ENCODE results near the gene ARCN1. TPM values are rescaled to one million over a fixed set of nuclear protein-coding genes. Genes with fewer than 3 reads are reported as not detected.

The ARCN1 gene
- total RNA-seq, 1 experiment from 2014 or later: 34.4 TPM

GRCh38 chr11:118623269-118623655, 51.1 kb downstream of the ARCN1 start:
- Histone ChIP-seq H3K9ac (ENCODE audit: low read length) (no peak overlapping the region), H3K9me3 (ENCODE audit: low read length) (no peaks in the 10 kb centered on the region), H3K79me2 (ENCODE audit: low read length) (no peaks in the 10 kb centered on the region), H3K27me3 (ENCODE audit: low read length) (no peaks in the 10 kb centered on the region), H4K20me1 (ENCODE audit: insufficient read depth, low read depth, low read length) (no peaks in the 10 kb centered on the region), H3K9me2 (replicated peaks; ENCODE audit: insufficient read depth, low read length) (no peaks in the 10 kb centered on the region), H3K27ac (ENCODE audit: low read length) (no peak overlapping the region), H3K4me2 (ENCODE audit: low read depth, low read length, poor library complexity, severe bottlenecking) (no peak overlapping the region), H2AFZ (ENCODE audit: low read length) (no peak overlapping the region), H3K36me3 (ENCODE audit: insufficient read depth, low read length) (no peaks in the 10 kb centered on the region), H3K4me1 (ENCODE audit: low read length) (no peaks in the 10 kb centered on the region), H3K4me3 (ENCODE audit: low read length) (no peak overlapping the region)
- no peak for DNase-seq

- Histone ChIP-seq H3K4me2 (ENCODE audit: low read depth, low read length, poor library complexity, severe bottlenecking) (no peak overlapping the region), H4K20me1 (ENCODE audit: insufficient read depth, low read depth, low read length) (no peaks in the 10 kb centered on the region), H3K9me2 (replicated peaks; ENCODE audit: insufficient read depth, low read length) (no peaks in the 10 kb centered on the region), H3K9me3 (ENCODE audit: low read length) (no peaks in the 10 kb centered on the region), H3K79me2 (ENCODE audit: low read length) (no peaks in the 10 kb centered on the region), H3K36me3 (ENCODE audit: insufficient read depth, low read length) (no peaks in the 10 kb centered on the region), H3K27ac (ENCODE audit: low read length) (no peak overlapping the region), H3K4me3 (ENCODE audit: low read length) (no peak overlapping the region), H3K27me3 (ENCODE audit: low read length) (no peaks in the 10 kb centered on the region), H2AFZ (ENCODE audit: low read length) (no peak overlapping the region), H3K9ac (ENCODE audit: low read length) (no peak overlapping the region), H3K4me1 (ENCODE audit: low read length) (no peaks in the 10 kb centered on the region)
- no peak for DNase-seq
Observed at GRCh38 chr11:118625036-118625690, 53.0 kb downstream of the ARCN1 start.

- no peaks in the 10 kb centered on the region for H4K20me1 ChIP-seq (ENCODE audit: insufficient read depth, low read depth, low read length)
Observed at GRCh38 chr11:118625976-118626375, 53.8 kb downstream of the ARCN1 start.

GRCh38 chr11:118627566-118627965, 55.4 kb downstream of the ARCN1 start:
- Histone ChIP-seq H3K9ac (ENCODE audit: low read length) (no peak overlapping the region), H3K79me2 (ENCODE audit: low read length) (no peaks in the 10 kb centered on the region), H3K27ac (ENCODE audit: low read length) (no peak overlapping the region), H3K36me3 (ENCODE audit: insufficient read depth, low read length) (no peaks in the 10 kb centered on the region), H3K4me3 (ENCODE audit: low read length) (no peak overlapping the region), H3K4me2 (ENCODE audit: low read depth, low read length, poor library complexity, severe bottlenecking) (no peak overlapping the region), H4K20me1 (ENCODE audit: insufficient read depth, low read depth, low read length) (no peaks in the 10 kb centered on the region), H3K9me3 (ENCODE audit: low read length) (no peaks in the 10 kb centered on the region), H3K4me1 (ENCODE audit: low read length) (no peaks in the 10 kb centered on the region), H3K9me2 (replicated peaks; ENCODE audit: insufficient read depth, low read length) (no peaks in the 10 kb centered on the region), H2AFZ (ENCODE audit: low read length) (no peak overlapping the region), H3K27me3 (ENCODE audit: low read length) (no peaks in the 10 kb centered on the region)
- DNase-seq: no peak

More at GRCh38 chr11:118625976-118626375, 53.8 kb downstream of the ARCN1 start:
- Histone ChIP-seq H3K27ac (ENCODE audit: low read length) (no peak overlapping the region), H3K36me3 (ENCODE audit: insufficient read depth, low read length) (no peaks in the 10 kb centered on the region), H3K4me3 (ENCODE audit: low read length) (no peak overlapping the region), H2AFZ (ENCODE audit: low read length) (no peak overlapping the region), H3K9ac (ENCODE audit: low read length) (no peak overlapping the region), H3K9me3 (ENCODE audit: low read length) (no peaks in the 10 kb centered on the region), H3K9me2 (replicated peaks; ENCODE audit: insufficient read depth, low read length) (no peaks in the 10 kb centered on the region), H3K27me3 (ENCODE audit: low read length) (no peaks in the 10 kb centered on the region), H3K79me2 (ENCODE audit: low read length) (no peaks in the 10 kb centered on the region), H3K4me1 (ENCODE audit: low read length) (no peaks in the 10 kb centered on the region), H3K4me2 (ENCODE audit: low read depth, low read length, poor library complexity, severe bottlenecking) (no peak overlapping the region)
- DNase-seq: no peak

- no peak overlapping the region for H3K9ac ChIP-seq (ENCODE audit: low read length)
Observed at GRCh38 chr11:118628031-118628430, 55.8 kb downstream of the ARCN1 start.

GRCh38 chr11:118628432-118628831, 56.2 kb downstream of the ARCN1 start:
- H4K20me1 ChIP-seq (ENCODE audit: insufficient read depth, low read depth, low read length): no peaks in the 10 kb centered on the region
- no peak overlapping the region for H3K4me2 ChIP-seq (ENCODE audit: low read depth, low read length, poor library complexity, severe bottlenecking)
- no peak overlapping the region for H2AFZ ChIP-seq (ENCODE audit: low read length)
- no peaks in the 10 kb centered on the region for H3K79me2 ChIP-seq (ENCODE audit: low read length)
- H3K4me3 ChIP-seq (ENCODE audit: low read length): no peak overlapping the region
- no peak for DNase-seq
- H3K27ac ChIP-seq (ENCODE audit: low read length): no peak overlapping the region
- H3K9ac ChIP-seq (ENCODE audit: low read length): no peak overlapping the region
- no peaks in the 10 kb centered on the region for H3K9me3 ChIP-seq (ENCODE audit: low read length)
- H3K4me1 ChIP-seq (ENCODE audit: low read length): no peaks in the 10 kb centered on the region
- H3K27me3 ChIP-seq (ENCODE audit: low read length): no peaks in the 10 kb centered on the region
- no peaks in the 10 kb centered on the region for H3K9me2 ChIP-seq (replicated peaks; ENCODE audit: insufficient read depth, low read length)
- no peaks in the 10 kb centered on the region for H3K36me3 ChIP-seq (ENCODE audit: insufficient read depth, low read length)

More at GRCh38 chr11:118628031-118628430, 55.8 kb downstream of the ARCN1 start:
- no peak overlapping the region for H2AFZ ChIP-seq (ENCODE audit: low read length)
- no peaks in the 10 kb centered on the region for H3K27me3 ChIP-seq (ENCODE audit: low read length)
- H3K4me3 ChIP-seq (ENCODE audit: low read length): no peak overlapping the region
- no peaks in the 10 kb centered on the region for H3K36me3 ChIP-seq (ENCODE audit: insufficient read depth, low read length)
- H3K4me2 ChIP-seq (ENCODE audit: low read depth, low read length, poor library complexity, severe bottlenecking): no peak overlapping the region
- no peaks in the 10 kb centered on the region for H3K4me1 ChIP-seq (ENCODE audit: low read length)
- no peaks in the 10 kb centered on the region for H4K20me1 ChIP-seq (ENCODE audit: insufficient read depth, low read depth, low read length)
- H3K9me3 ChIP-seq (ENCODE audit: low read length): no peaks in the 10 kb centered on the region
- H3K79me2 ChIP-seq (ENCODE audit: low read length): no peaks in the 10 kb centered on the region
- DNase-seq: no peak
- no peaks in the 10 kb centered on the region for H3K9me2 ChIP-seq (replicated peaks; ENCODE audit: insufficient read depth, low read length)
- H3K27ac ChIP-seq (ENCODE audit: low read length): no peak overlapping the region

- Histone ChIP-seq H3K4me3 (ENCODE audit: low read length) (no peak overlapping the region), H3K9ac (ENCODE audit: low read length) (no peak overlapping the region), H3K79me2 (ENCODE audit: low read length) (no peaks in the 10 kb centered on the region), H4K20me1 (ENCODE audit: insufficient read depth, low read depth, low read length) (no peaks in the 10 kb centered on the region), H3K9me3 (ENCODE audit: low read length) (no peaks in the 10 kb centered on the region), H2AFZ (ENCODE audit: low read length) (no peak overlapping the region), H3K36me3 (ENCODE audit: insufficient read depth, low read length) (no peaks in the 10 kb centered on the region), H3K4me2 (ENCODE audit: low read depth, low read length, poor library complexity, severe bottlenecking) (no peak overlapping the region), H3K9me2 (replicated peaks; ENCODE audit: insufficient read depth, low read length) (no peaks in the 10 kb centered on the region), H3K4me1 (ENCODE audit: low read length) (no peaks in the 10 kb centered on the region), H3K27me3 (ENCODE audit: low read length) (no peaks in the 10 kb centered on the region), H3K27ac (ENCODE audit: low read length) (no peak overlapping the region)
- DNase-seq: no peak
Observed at GRCh38 chr11:118628861-118629549, 56.8 kb downstream of the ARCN1 start.

- Histone ChIP-seq H2AFZ (ENCODE audit: low read length) (no peak overlapping the region), H3K4me2 (ENCODE audit: low read depth, low read length, poor library complexity, severe bottlenecking) (no peak overlapping the region), H4K20me1 (ENCODE audit: insufficient read depth, low read depth, low read length) (no peaks in the 10 kb centered on the region), H3K4me1 (ENCODE audit: low read length) (no peaks in the 10 kb centered on the region), H3K27ac (ENCODE audit: low read length) (no peak overlapping the region), H3K79me2 (ENCODE audit: low read length) (no peaks in the 10 kb centered on the region), H3K36me3 (ENCODE audit: insufficient read depth, low read length) (no peaks in the 10 kb centered on the region), H3K27me3 (ENCODE audit: low read length) (no peaks in the 10 kb centered on the region), H3K9ac (ENCODE audit: low read length) (no peak overlapping the region), H3K9me2 (replicated peaks; ENCODE audit: insufficient read depth, low read length) (no peaks in the 10 kb centered on the region), H3K4me3 (ENCODE audit: low read length) (no peak overlapping the region), H3K9me3 (ENCODE audit: low read length) (no peaks in the 10 kb centered on the region)
- no peak for DNase-seq
Observed at GRCh38 chr11:118629761-118630661, 57.8 kb downstream of the ARCN1 start.
